ENCODE results near the gene DMXL1.

- no peak for TF ChIP-seq CTCF (IDR thresholded peaks at IDR 0.05)
- TF ChIP-seq POLR2A (IDR thresholded peaks at IDR 0.05) = no peak
These were observed 39.6 kb upstream of the DMXL1 start for GRCh38 chr5:119031011-119031886.

All from vagina (tissue), 2 donors.